Lower lobe of right lung (tissue), 2 donors: ENCODE data around the gene RASGRF2. TPM values are rescaled to one million over a fixed set of nuclear protein-coding genes. Genes with fewer than 3 reads are reported as not detected.

Source experiments
- ATAC-seq, 2 donors: fragments of 200-7000 bp; cut with Tn5 transposase; one replicate each; pipeline ENCODE4 v1.9.1; 2020 to 2022; ENCODE audit warnings: mild to moderate bottlenecking in 2 of 2, moderate library complexity in 2 of 2
- DNase-seq: peaks from one replicate; pipeline ENCODE4 v3.0.0-alpha.2; 2020
- H3K27ac ChIP-seq: fragments of 200-600 bp; one replicate; pipeline ENCODE4 v1.8.0; 2022
- H3K27me3 ChIP-seq: fragments of 200-600 bp; one replicate; pipeline ENCODE4 v1.8.0; 2022; ENCODE audit warnings: low read depth
- H3K36me3 ChIP-seq: fragments of 200-600 bp; one replicate; pipeline ENCODE4 v1.8.0; 2022; ENCODE audit warnings: mild to moderate bottlenecking
- H3K4me1 ChIP-seq: fragments of 200-600 bp; one replicate; pipeline ENCODE4 v1.8.0; 2022
- H3K4me3 ChIP-seq: fragments of 200-600 bp; one replicate; pipeline ENCODE4 v1.8.0; 2022; ENCODE audit warnings: mild to moderate bottlenecking
- H3K9me3 ChIP-seq: fragments of 200-600 bp; one replicate; pipeline ENCODE4 v1.8.0; 2022
- CTCF ChIP-seq: fragments of 200-600 bp; IDR thresholded peaks from one replicate; pipeline ENCODE4 v1.8.0; 2022; ENCODE audit warnings: antibody characterized with exemption, mild to moderate bottlenecking
- intact Hi-C: fragments of 100-400 bp; cut with DNase I; formaldehyde crosslinking; loops from one replicate; pipeline ENCODE4 v1.11.0; 2022
- total RNA-seq: library from RNA; stranded (reverse); fragmentation: NEBNext Ultra II Directional; extraction: Animal tissue kit (Norgen Biotek cat#: 25700); gene quantifications from one replicate; pipeline ENCODE4 v1.2.1, GENCODE V29; 2021
- donor health status: DM: no; HTN: yes; CAD: no; lungs with severe emphysema.

The RASGRF2 gene
- total RNA-seq, 1 donor from 2014 or later, result 6.7 TPM

- Histone ChIP-seq H3K4me3 (no peak overlapping the region), H3K27me3 (no peaks in the 10 kb centered on the region), H3K27ac (no peak overlapping the region), H3K36me3 (no peaks in the 10 kb centered on the region), H3K4me1 (no peaks in the 10 kb centered on the region), H3K9me3 (no peaks in the 10 kb centered on the region)
- ATAC-seq, result no peak
- TF ChIP-seq CTCF, result no peak
- intact Hi-C loops, result no loop called here
- no peak for DNase-seq
Measured at GRCh38 chr5:81167544-81167943, 207.4 kb downstream of the RASGRF2 start.

- H3K27ac ChIP-seq, result no peak overlapping the region
- no peaks in the 10 kb centered on the region for H3K9me3 ChIP-seq
- intact Hi-C loops, result no loop called here
- no peak overlapping the region for H3K4me3 ChIP-seq
- no peak for TF ChIP-seq CTCF
- H3K27me3 ChIP-seq, result no peaks in the 10 kb centered on the region
- no peaks in the 10 kb centered on the region for H3K4me1 ChIP-seq
- ATAC-seq, result no peak
- H3K36me3 ChIP-seq, result no peaks in the 10 kb centered on the region
- no peak for DNase-seq
Measured at GRCh38 chr5:81169924-81170323, 209.8 kb downstream of the RASGRF2 start.

DNA sequence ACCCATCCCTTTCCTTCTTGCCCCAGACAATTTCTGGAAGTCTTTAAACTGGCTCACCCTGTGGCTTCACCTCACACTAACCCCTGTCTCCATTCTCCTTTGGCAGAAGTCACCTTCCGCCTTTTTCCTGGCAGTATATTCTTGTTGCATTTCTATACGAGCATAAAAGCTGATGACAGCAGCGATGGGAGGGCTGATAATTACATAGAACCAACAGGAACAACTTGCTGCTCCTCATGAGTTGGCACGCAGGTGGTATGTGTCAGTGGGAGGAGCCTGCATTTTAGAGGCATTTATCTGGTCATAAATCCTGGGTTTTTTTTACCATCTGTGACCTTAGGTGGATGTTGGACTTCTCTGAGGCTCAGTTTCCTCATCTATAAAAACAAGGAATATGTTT lies 211.6 kb downstream of the RASGRF2 start:
- no peak for ATAC-seq
- Histone ChIP-seq H3K4me1 (no peaks in the 10 kb centered on the region), H3K9me3 (no peaks in the 10 kb centered on the region), H3K27ac (no peak overlapping the region), H3K4me3 (no peak overlapping the region), H3K27me3 (no peaks in the 10 kb centered on the region), H3K36me3 (no peaks in the 10 kb centered on the region)
- DNase-seq, result no peak
- no peak for TF ChIP-seq CTCF
- intact Hi-C loops, result no loop called here

DNA sequence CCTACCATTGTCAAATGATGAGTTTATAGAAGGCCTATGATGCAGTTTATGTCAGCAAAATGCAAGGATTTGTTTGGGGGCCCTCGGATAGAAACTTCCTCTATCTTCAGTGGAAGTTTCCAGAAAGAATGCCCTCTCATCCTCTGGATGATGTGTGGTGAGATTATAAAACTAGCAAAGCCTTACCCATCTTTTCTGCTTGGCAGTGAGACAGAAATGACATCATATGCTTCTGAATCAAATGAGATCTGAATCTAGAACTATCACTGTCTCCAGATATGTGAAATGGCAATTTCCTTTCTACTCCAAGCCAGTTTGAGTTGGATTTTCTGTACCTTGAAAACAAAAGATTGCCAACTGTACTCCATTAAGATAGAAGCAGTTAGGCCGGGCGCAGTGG lies 212.5 kb downstream of the RASGRF2 start:
- H3K9me3 ChIP-seq, result no peaks in the 10 kb centered on the region
- no peak for DNase-seq
- no peak overlapping the region for H3K27ac ChIP-seq
- H3K4me3 ChIP-seq, result no peak overlapping the region
- TF ChIP-seq CTCF, result no peak
- H3K27me3 ChIP-seq, result no peaks in the 10 kb centered on the region
- H3K36me3 ChIP-seq, result no peaks in the 10 kb centered on the region
- intact Hi-C loops, result no loop called here
- no peaks in the 10 kb centered on the region for H3K4me1 ChIP-seq
- ATAC-seq, result no peak

DNA sequence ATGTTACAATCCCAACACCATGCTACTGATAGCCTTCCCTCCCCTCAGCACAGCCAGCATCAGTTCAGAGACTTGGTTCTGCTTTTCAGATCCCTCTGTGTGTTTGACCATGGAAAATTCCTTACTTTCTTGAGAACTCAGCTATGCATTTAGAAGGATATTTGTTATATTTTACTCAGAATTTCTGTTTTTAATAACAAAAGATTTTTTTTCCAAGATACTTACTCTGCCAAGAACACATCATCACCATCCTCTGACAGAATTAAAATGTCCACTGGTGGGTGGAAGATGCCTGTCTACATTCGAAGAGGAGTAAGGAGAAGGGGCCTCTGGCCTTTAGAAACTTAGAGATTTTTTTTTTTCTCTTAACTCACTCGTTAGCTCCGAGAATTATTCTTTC lies 216.9 kb downstream of the RASGRF2 start:
- Histone ChIP-seq H3K4me3 (no peak overlapping the region), H3K36me3 (no peaks in the 10 kb centered on the region), H3K4me1 (no peaks in the 10 kb centered on the region), H3K9me3 (no peaks in the 10 kb centered on the region), H3K27me3 (no peaks in the 10 kb centered on the region), H3K27ac (no peak overlapping the region)
- no peak for ATAC-seq
- intact Hi-C loops, result no loop called here
- DNase-seq, result no peak
- no peak for TF ChIP-seq CTCF

- DNase-seq (no peak), ATAC-seq (no peak)
- Histone ChIP-seq H3K4me3 (no peak overlapping the region), H3K27ac (no peak overlapping the region), H3K27me3 (no peaks in the 10 kb centered on the region), H3K4me1 (no peaks in the 10 kb centered on the region), H3K9me3 (no peaks in the 10 kb centered on the region), H3K36me3 (no peaks in the 10 kb centered on the region)
- intact Hi-C loops, result no loop called here
- no peak for TF ChIP-seq CTCF
Measured at GRCh38 chr5:81179959-81180358, 219.8 kb downstream of the RASGRF2 start.
